CD14-positive monocyte (primary cell): ENCODE measurements around the gene PPP1R13B. TPM values are rescaled to one million over a fixed set of nuclear protein-coding genes. Genes with fewer than 3 reads are reported as not detected.

Experiments
- DNase-seq, 3 donors: peaks; one replicate each; pipeline ENCODE4 v3.0.0-alpha.2; 2011 to 2022
- H2AFZ ChIP-seq: 2 replicates; pipeline ENCODE4 v1.6.0; 2012; ENCODE audit warnings: mild to moderate bottlenecking, low read depth, low read length, inconsistent platforms; ENCODE audit not compliant: insufficient read depth, poor library complexity, severe bottlenecking
- H3K27ac ChIP-seq, 2 donors: 1 replicate in 1 of 2; 2 replicates in 1 of 2; pipeline ENCODE4 v1.5.1; 2012 to 2013; ENCODE audit warnings: low read length in 2 of 2, control low read depth in 1 of 2, inconsistent platforms in 1 of 2, low read depth in 1 of 2, mild to moderate bottlenecking in 1 of 2
- H3K27me3 ChIP-seq, 2 donors: one replicate each; pipeline versions ENCODE4 v1.6.0 to v1.6.1; 2011 to 2013; ENCODE audit warnings: low read length in 2 of 2; ENCODE audit not compliant: control insufficient read depth in 2 of 2, insufficient read depth in 2 of 2
- H3K36me3 ChIP-seq, 2 donors: replicated peaks in 1 of 2; 1 replicate in 1 of 2; 2 replicates in 1 of 2; pipeline versions ENCODE4 v1.5.1 to v1.6.1; 2012 to 2013; ENCODE audit warnings: low read length in 2 of 2, control low read depth in 1 of 2, inconsistent platforms in 1 of 2, mild to moderate bottlenecking in 1 of 2; ENCODE audit not compliant: insufficient read depth in 2 of 2, control insufficient read depth in 1 of 2
- H3K4me1 ChIP-seq, 2 donors: 1 replicate in 1 of 2; 2 replicates in 1 of 2; pipeline versions ENCODE4 v1.5.1 to v1.6.1; 2012 to 2013; ENCODE audit warnings: low read length in 2 of 2, control low read depth in 1 of 2, inconsistent platforms in 1 of 2, mild to moderate bottlenecking in 1 of 2, moderate library complexity in 1 of 2; ENCODE audit not compliant: insufficient read depth in 2 of 2, control insufficient read depth in 1 of 2
- H3K4me2 ChIP-seq: replicated peaks from 2 replicates; pipeline ENCODE3; 2012; ENCODE audit warnings: low read length, moderate library complexity, mild to moderate bottlenecking; ENCODE audit not compliant: poor library complexity, severe bottlenecking; ENCODE audit errors: extremely low read depth
- H3K4me3 ChIP-seq, 3 experiments: fragments of 200-600 bp in 1 of 3; sonication (generic) in 1 of 3; replicated peaks in 1 of 3; 1 replicate in 2 of 3; 2 replicates in 1 of 3; pipeline ENCODE4 v1.5.1; 2011 to 2013; ENCODE audit warnings: low read length in 3 of 3, mild to moderate bottlenecking in 3 of 3, control low read depth in 2 of 3, low read depth in 2 of 3, inconsistent platforms in 1 of 3, moderate library complexity in 1 of 3
- H3K79me2 ChIP-seq: 2 replicates; pipeline ENCODE4 v1.6.0; 2012; ENCODE audit warnings: mild to moderate bottlenecking, control low read depth, inconsistent platforms, low read length, moderate library complexity; ENCODE audit not compliant: insufficient read depth
- H3K9ac ChIP-seq: 2 replicates; pipeline ENCODE4 v1.6.0; 2017; ENCODE audit warnings: low read length, mild to moderate bottlenecking; ENCODE audit not compliant: insufficient read depth, poor library complexity, severe bottlenecking
- H3K9me3 ChIP-seq, 2 donors: replicated peaks in 1 of 2; 1 replicate in 1 of 2; 2 replicates in 1 of 2; pipeline versions ENCODE4 v1.5.1 to v1.6.1; 2012 to 2013; ENCODE audit warnings: low read length in 2 of 2, control low read depth in 1 of 2; ENCODE audit not compliant: control insufficient read depth in 1 of 2, insufficient read depth in 1 of 2
- H4K20me1 ChIP-seq: 2 replicates; pipeline ENCODE4 v1.6.0; 2012; ENCODE audit warnings: mild to moderate bottlenecking, low read length, control low read depth, moderate library complexity; ENCODE audit not compliant: insufficient read depth
- H3K27ac Mint-ChIP-seq, 7 donors: one replicate each; pipeline ENCODE4 v1.8.0; 2020; ENCODE audit warnings: mild to moderate bottlenecking in 7 of 7, mixed read lengths in 7 of 7, moderate library complexity in 6 of 7, inconsistent platforms in 2 of 7
- H3K27me3 Mint-ChIP-seq, 3 donors: one replicate each; pipeline ENCODE4 v1.8.0; 2021 to 2022; ENCODE audit warnings: low read depth in 3 of 3, mild to moderate bottlenecking in 3 of 3, mixed read lengths in 3 of 3, moderate library complexity in 3 of 3, inconsistent platforms in 1 of 3
- H3K36me3 Mint-ChIP-seq, 2 donors: one replicate each; pipeline ENCODE4 v1.8.0; 2020; ENCODE audit warnings: mixed read lengths in 2 of 2, inconsistent platforms in 1 of 2, mild to moderate bottlenecking in 1 of 2
- H3K4me1 Mint-ChIP-seq: one replicate; pipeline ENCODE4 v1.8.0; 2020; ENCODE audit warnings: mild to moderate bottlenecking, mixed read lengths
- H3K4me3 Mint-ChIP-seq, 2 donors: one replicate each; pipeline ENCODE4 v1.8.0; 2020; ENCODE audit warnings: mild to moderate bottlenecking in 2 of 2, mixed read lengths in 2 of 2, moderate library complexity in 1 of 2
- H3K9me3 Mint-ChIP-seq, 7 donors: one replicate each; pipeline ENCODE4 v1.8.0; 2020 to 2022; ENCODE audit warnings: mixed read lengths in 7 of 7, mild to moderate bottlenecking in 6 of 7, moderate library complexity in 6 of 7, inconsistent platforms in 2 of 7
- CTCF ChIP-seq: fragments of 200-600 bp; IDR thresholded peaks from one replicate; pipeline ENCODE4 v1.8.0; 2022; ENCODE audit warnings: antibody characterized with exemption, mild to moderate bottlenecking
- WGBS: methylation state at CpG from one replicate; pipeline ENCODE4 v1.1.5; 2013; ENCODE audit warnings: missing lambda C conversion rate; ENCODE audit not compliant: insufficient coverage; 5-methylcytosine and 5-hydroxymethylcytosine counted together
- intact Hi-C, 2 donors: fragments of 100-400 bp; cut with micrococcal nuclease; formaldehyde crosslinking; loops; one replicate each; pipeline versions ENCODE4 v1.15.0 to v1.15.1; 2023
- polyA plus RNA-seq, 3 donors: library from polyadenylated mRNA; depleted of rRNA in 1 of 3; unstranded in 2 of 3; stranded (reverse) in 1 of 3; fragments of 300-500 nt in 2 of 3; fragments of >200 nt in 1 of 3; fragmentation: Illumina TruSeq in 2 of 3; gene quantifications; 1 replicate in 2 of 3; 2 replicates in 1 of 3; pipeline ENCODE4 v1.2.3, GENCODE V29; 2012 to 2021

The PPP1R13B gene
- polyA plus RNA-seq, 3 donors = 0.48 to 1.1 (median 0.99) TPM

GRCh38 chr14:103749452-103749851 lies 97.9 kb downstream of the PPP1R13B start:
- Histone ChIP-seq H3K36me3 (no peaks in the 10 kb centered on the region), H3K9ac (no peak overlapping the region), H3K4me1 (no peaks in the 10 kb centered on the region), H4K20me1 (no peaks in the 10 kb centered on the region), H3K4me2 (no peak overlapping the region), H2AFZ (no peak overlapping the region), H3K27me3 (no peaks in the 10 kb centered on the region), H3K9me3 (no peaks in the 10 kb centered on the region), H3K4me3 (no peak overlapping the region), H3K27ac (no peak overlapping the region), H3K79me2 (no peaks in the 10 kb centered on the region)
- no peak overlapping the region for H3K27ac Mint-ChIP-seq
- peaks cover 0 to 5% (median 4%) of the 10 kb centered on the region in 3 donors for H3K27me3 Mint-ChIP-seq
- TF ChIP-seq CTCF = no peak
- intact Hi-C loops = no loop called here
- no peaks in the 10 kb centered on the region for H3K9me3 Mint-ChIP-seq
- no peak overlapping the region for H3K4me3 Mint-ChIP-seq
- H3K36me3 Mint-ChIP-seq = no peaks in the 10 kb centered on the region
- no peaks in the 10 kb centered on the region for H3K4me1 Mint-ChIP-seq
- WGBS = 100% methylated on average over 2 of the region's 5 CpGs
- no peak for DNase-seq

GRCh38 chr14:103748534-103748857 lies 98.9 kb downstream of the PPP1R13B start:
- TF ChIP-seq CTCF = no peak
- Histone ChIP-seq H3K9me3 (no peaks in the 10 kb centered on the region), H3K4me1 (no peaks in the 10 kb centered on the region), H2AFZ (no peak overlapping the region), H3K27ac (no peak overlapping the region), H3K4me3 (no peak overlapping the region), H3K9ac (no peak overlapping the region), H4K20me1 (no peaks in the 10 kb centered on the region), H3K36me3 (no peaks in the 10 kb centered on the region), H3K79me2 (no peaks in the 10 kb centered on the region), H3K4me2 (no peak overlapping the region), H3K27me3 (no peaks in the 10 kb centered on the region)
- no peak for DNase-seq
- WGBS = 83% methylated on average over 5 of the region's 5 CpGs
- H3K27ac Mint-ChIP-seq = no peak overlapping the region
- intact Hi-C loops = no loop called here
- H3K4me1 Mint-ChIP-seq = no peaks in the 10 kb centered on the region
- H3K36me3 Mint-ChIP-seq = no peaks in the 10 kb centered on the region
- H3K9me3 Mint-ChIP-seq = no peaks in the 10 kb centered on the region
- no peak overlapping the region for H3K4me3 Mint-ChIP-seq
- peaks cover 0 to 5% (median 5%) of the 10 kb centered on the region in 3 donors for H3K27me3 Mint-ChIP-seq
